ENCODE results near the gene SIGLEC6. TPM values are rescaled to one million over a fixed set of nuclear protein-coding genes. Genes with fewer than 3 reads are reported as not detected.
A peak's percentile ranks its signal among the peaks of the same experiment; 100 is the strongest.

SIGLEC6 gene
- total RNA-seq, 1 donor from 2014 or later = 28.7 TPM

- ChIA-PET POLR2A (interaction anchor here (1.3 kb wide), 1 partner anchor 15 kb away, joined by 3 read pairs; no protein-coding TSS in a partner anchor), CTCF (interaction anchor here (0.8 to 4.5 kb wide), 18 partner anchors 21 to 175 kb away, joined by 3 to 52 read pairs (median 4); partner anchors contain the start of gene SIGLEC10)
- Mint-ChIP-seq H3K36me3 (ENCODE audit: low read depth) (peaks cover 21% of the 10 kb centered on the region), H3K4me1 (peaks cover 7% of the 10 kb centered on the region), H3K27me3 (peaks cover 2% of the 10 kb centered on the region), H3K27ac (no peak overlapping the region), H3K4me3 (no peak overlapping the region), H3K9me3 (peaks cover 5% of the 10 kb centered on the region)
- ATAC-seq (ENCODE audit: low read depth) (no peak), DNase-seq (no peak)
- intact Hi-C loops (cut with micrococcal nuclease) = loop anchor here (1.0 to 5.0 kb wide), 6 partner anchors 37 to 176 kb away; no protein-coding TSS in a partner anchor
- peak; percentile 72 for TF ChIP-seq CTCF (IDR thresholded peaks at IDR 0.05)
Observed at GRCh38 chr19:51514866-51515481, 16.5 kb downstream of the SIGLEC6 start.

GRCh38 chr19:51513968-51514367 is 17.5 kb downstream of the SIGLEC6 start:
- POLR2A ChIA-PET = interaction anchor here (1.3 kb wide), 1 partner anchor 16 kb away, joined by 3 read pairs; no protein-coding TSS in a partner anchor
- H3K27me3 Mint-ChIP-seq = peaks cover 2% of the 10 kb centered on the region
- intact Hi-C loops (cut with micrococcal nuclease) = loop anchor here (2.0 kb wide), 2 partner anchors 91 to 175 kb away; no protein-coding TSS in a partner anchor

GRCh38 chr19:51511353-51511752 is 20.1 kb downstream of the SIGLEC6 start:
- no peak overlapping the region for H3K4me3 Mint-ChIP-seq
- intact Hi-C loops (cut with micrococcal nuclease) = no loop called here
- CTCF ChIA-PET = interaction anchor here (0.7 to 2.6 kb wide), 3 partner anchors 39 to 149 kb away, joined by 3 to 8 read pairs (median 5); no protein-coding TSS in a partner anchor
- DNase-seq = no peak
- no peak for TF ChIP-seq CTCF (IDR thresholded peaks at IDR 0.05)
- POLR2A ChIA-PET = no interaction called here
- no peak overlapping the region for H3K27ac Mint-ChIP-seq
- H3K9me3 Mint-ChIP-seq = no peaks in the 10 kb centered on the region
- H3K27me3 Mint-ChIP-seq = peaks cover 3% of the 10 kb centered on the region
- peaks cover 7% of the 10 kb centered on the region for H3K4me1 Mint-ChIP-seq
- ATAC-seq (ENCODE audit: low read depth) = no peak
- no peaks in the 10 kb centered on the region for H3K36me3 Mint-ChIP-seq (ENCODE audit: low read depth)

More at GRCh38 chr19:51513968-51514367, 17.5 kb downstream of the SIGLEC6 start:
- ATAC-seq (ENCODE audit: low read depth) (no peak), DNase-seq (no peak)
- Mint-ChIP-seq H3K9me3 (peaks cover 5% of the 10 kb centered on the region), H3K27ac (no peak overlapping the region), H3K4me3 (no peak overlapping the region), H3K36me3 (ENCODE audit: low read depth) (peaks cover 18% of the 10 kb centered on the region), H3K4me1 (peaks cover 7% of the 10 kb centered on the region)
- CTCF ChIA-PET = interaction anchor here (0.8 to 4.5 kb wide), 15 partner anchors 17 to 174 kb away, joined by 3 to 52 read pairs (median 4); partner anchors contain the start of genes SIGLEC6 and ZNF175
- no peak for TF ChIP-seq CTCF (IDR thresholded peaks at IDR 0.05)

- TF ChIP-seq CTCF (IDR thresholded peaks at IDR 0.05) = no peak
- no peak for ATAC-seq (ENCODE audit: low read depth)
- POLR2A ChIA-PET = no interaction called here
- Mint-ChIP-seq H3K9me3 (no peaks in the 10 kb centered on the region), H3K36me3 (ENCODE audit: low read depth) (no peaks in the 10 kb centered on the region), H3K27me3 (peaks cover 3% of the 10 kb centered on the region), H3K4me1 (peaks cover 4% of the 10 kb centered on the region), H3K27ac (no peak overlapping the region), H3K4me3 (no peak overlapping the region)
- no peak for DNase-seq
- intact Hi-C loops (cut with micrococcal nuclease) = no loop called here
- CTCF ChIA-PET = interaction anchor here (2.6 kb wide), 1 partner anchor 147 kb away, joined by 8 read pairs; no protein-coding TSS in a partner anchor
Observed at GRCh38 chr19:51509823-51510660, 21.4 kb downstream of the SIGLEC6 start.

Measured in activated B cell treated with CpG ODN at 0.5 μM for 24 hours (primary cell).